HCT116 (cell line): Measurements from ENCODE around the gene ZDHHC14. TPM values are rescaled to one million over a fixed set of nuclear protein-coding genes. Genes with fewer than 3 reads are reported as not detected.

Experiments
- ATAC-seq: fragments of 200-7000 bp; cut with Tn5 transposase; 2 replicates; pipeline ENCODE4 v1.9.1; 2020; ENCODE audit warnings: mild to moderate bottlenecking, moderate library complexity
- BruUV-seq: library from RNA; stranded (reverse); fragments of 400-500 nt; replicated peaks from 2 replicates; lab custom pipeline; 2021; lab: Mats Ljungman, UMichigan
- CTCF ChIA-PET: fragments of 300-600 bp; sonication (Branson Sonifier 250); formaldehyde crosslinking; loops from one replicate; lab custom pipeline; 2021; ENCODE audit warnings: antibody characterized with exemption; lab: Charles Lee
- POLR2A ChIA-PET: fragments of 300-600, 350-600 bp; sonication (Branson Sonifier 250); formaldehyde crosslinking; loops from one replicate; lab custom pipeline; 2021; ENCODE audit warnings: antibody characterized with exemption; lab: Charles Lee
- RAD21 ChIA-PET, 2 experiments: fragments of 300-600 bp; sonication (Branson Sonifier 250); formaldehyde crosslinking; loops; one replicate each; lab custom pipeline; 2023; ENCODE audit warnings: low total read pairs in 2 of 2; ENCODE audit not compliant: uncharacterized antibody in 2 of 2, unreplicated experiment in 2 of 2, low non-redundant PET in 1 of 2; lab: Charles Lee
- DNase-seq: peaks from one replicate; pipeline ENCODE4 v3.0.0-alpha.2; 2010; ENCODE audit warnings: low read depth, low spot score
- H2AFZ ChIP-seq: fragments of 200-600 bp; shearing (Covaris generic), sonication (generic); 2 replicates; pipeline ENCODE4 v1.6.1; 2017; ENCODE audit warnings: low read depth, mixed run types, mixed read lengths, antibody characterized with exemption, low read length; ENCODE audit not compliant: poor library complexity, severe bottlenecking
- H3K27ac ChIP-seq: 2 replicates; pipeline ENCODE4 v1.5.1; 2012; ENCODE audit warnings: low read depth, low read length
- H3K27me3 ChIP-seq: fragments of 200-600 bp; sonication (generic); 2 replicates; pipeline ENCODE4 v1.6.1; 2016; ENCODE audit warnings: mixed run types, low read length, mixed read lengths; ENCODE audit not compliant: insufficient read depth
- H3K36me3 ChIP-seq, 2 experiments: fragments of 200-500 bp in 1 of 2; fragments of 200-600 bp in 1 of 2; sonication (Bioruptor generic) in 1 of 2; sonication (generic) in 1 of 2; 2 replicates each; pipeline versions ENCODE4 v1.5.1 to v1.6.1; 2014 to 2016; ENCODE audit warnings: low read length in 2 of 2, inconsistent platforms in 1 of 2, mixed read lengths in 1 of 2, mixed run types in 1 of 2; ENCODE audit not compliant: insufficient read depth in 2 of 2, control insufficient read depth in 1 of 2
- H3K4me1 ChIP-seq, 2 experiments: fragments of 200-600 bp in 1 of 2; sonication (generic) in 1 of 2; 2 replicates each; pipeline versions ENCODE4 v1.5.1 to v1.6.1; 2012 to 2017; ENCODE audit warnings: low read length in 2 of 2, inconsistent platforms in 1 of 2, mild to moderate bottlenecking in 1 of 2, mixed read lengths in 1 of 2, mixed run types in 1 of 2, moderate library complexity in 1 of 2; ENCODE audit not compliant: insufficient read depth in 2 of 2, control insufficient read depth in 1 of 2
- H3K4me2 ChIP-seq: fragments of 200-600 bp; sonication (generic); 2 replicates; pipeline ENCODE4 v1.6.1; 2017; ENCODE audit warnings: mixed run types, low read length, mixed read lengths
- H3K4me3 ChIP-seq, 2 experiments: fragments of 200-600 bp in 1 of 2; sonication (generic) in 1 of 2; replicated peaks in 1 of 2; 2 replicates each; pipeline ENCODE4 v1.5.1; 2011 to 2016; ENCODE audit warnings: low read length in 2 of 2, control low read depth in 1 of 2, low read depth in 1 of 2, mild to moderate bottlenecking in 1 of 2, mixed read lengths in 1 of 2, mixed run types in 1 of 2
- H3K79me2 ChIP-seq: fragments of 200-600 bp; sonication (generic); 2 replicates; pipeline ENCODE4 v1.6.1; 2017; ENCODE audit warnings: mild to moderate bottlenecking, mixed run types, low read length, moderate library complexity, mixed read lengths; ENCODE audit not compliant: insufficient read depth
- H3K9ac ChIP-seq: fragments of 200-600 bp; sonication (generic); 2 replicates; pipeline ENCODE4 v1.6.1; 2016; ENCODE audit warnings: low read length, mixed read lengths
- H3K9me2 ChIP-seq: fragments of 200-600 bp; sonication (generic), shearing (Covaris generic); 2 replicates; pipeline ENCODE4 v1.6.1; 2017; ENCODE audit warnings: mixed run types, mild to moderate bottlenecking, moderate library complexity; ENCODE audit not compliant: insufficient read depth
- H3K9me3 ChIP-seq, 2 experiments: fragments of 200-500 bp in 1 of 2; fragments of 200-600 bp in 1 of 2; sonication (Bioruptor generic) in 1 of 2; sonication (generic) in 1 of 2; 2 replicates each; pipeline ENCODE4 v1.6.1; 2014 to 2017; ENCODE audit warnings: low read length in 2 of 2, mixed read lengths in 2 of 2, inconsistent platforms in 1 of 2, low read depth in 1 of 2, mild to moderate bottlenecking in 1 of 2, mixed run types in 1 of 2, moderate library complexity in 1 of 2; ENCODE audit not compliant: control insufficient read depth in 1 of 2, insufficient read depth in 1 of 2
- H4K20me1 ChIP-seq: fragments of 200-600 bp; sonication (generic), shearing (Covaris generic); 2 replicates; pipeline ENCODE4 v1.6.1; 2017; ENCODE audit warnings: mixed run types, mild to moderate bottlenecking, moderate library complexity; ENCODE audit not compliant: insufficient read depth
- ATF3 ChIP-seq: IDR thresholded peaks from 2 replicates; pipeline ENCODE4 v1.6.1; 2012
- CEBPB ChIP-seq: IDR thresholded peaks from 2 replicates; pipeline ENCODE4 v1.6.1; 2012; ENCODE audit warnings: low read depth
- EZH2 ChIP-seq: fragments of 200-600 bp; sonication (generic); IDR thresholded peaks from 2 replicates; pipeline ENCODE4 v1.6.1; 2017; ENCODE audit warnings: antibody characterized with exemption, mixed run types
- EZH2phosphoT487 ChIP-seq: fragments of 200-600 bp; IDR thresholded peaks from 2 replicates; pipeline ENCODE4 v1.6.1; 2018; ENCODE audit warnings: antibody characterized with exemption, borderline replicate concordance
- JUND ChIP-seq: IDR thresholded peaks from 2 replicates; pipeline ENCODE4 v1.6.1; 2012
- RAD21 ChIP-seq: IDR thresholded peaks from 2 replicates; pipeline ENCODE4 v1.6.1; 2012; ENCODE audit warnings: low read depth, mild to moderate bottlenecking
- SIN3A ChIP-seq: IDR thresholded peaks from 2 replicates; pipeline ENCODE4 v1.6.1; 2012; ENCODE audit warnings: low read depth
- SP1 ChIP-seq: IDR thresholded peaks from 2 replicates; pipeline ENCODE4 v1.6.1; 2012; ENCODE audit warnings: low read depth
- YY1 ChIP-seq: IDR thresholded peaks from 2 replicates; pipeline ENCODE4 v1.6.1; 2011; ENCODE audit warnings: low read length, low read depth, moderate library complexity, mild to moderate bottlenecking; ENCODE audit not compliant: insufficient replicate concordance; ENCODE audit errors: extremely low read depth
- ZFX ChIP-seq: fragments of 450-650 bp; IDR thresholded peaks from 2 replicates; pipeline ENCODE4 v1.6.1; 2017
- intact Hi-C: fragments of 100-400 bp; cut with micrococcal nuclease; formaldehyde crosslinking; loops from 2 replicates; pipeline ENCODE4 v1.10.0; 2022
- total RNA-seq: library from RNA; stranded (reverse); gene quantifications from one replicate; pipeline ENCODE4 v1.2.1, GENCODE V29; 2021; ENCODE audit not compliant: unreplicated experiment

The ZDHHC14 gene
- total RNA-seq, 1 experiment from 2014 or later: 5.3 TPM

GRCh38 chr6:157469378-157469777, 88.4 kb downstream of the ZDHHC14 start:
- Histone ChIP-seq H4K20me1 (no peaks in the 10 kb centered on the region), H2AFZ (no peak overlapping the region), H3K9ac (no peak overlapping the region), H3K4me3 (no peak overlapping the region), H3K9me2 (no peaks in the 10 kb centered on the region), H3K4me1 (no peaks in the 10 kb centered on the region; a peak in 1 of 4 replicates), H3K27ac (no peak overlapping the region), H3K9me3 (no peaks in the 10 kb centered on the region), H3K79me2 (no peaks in the 10 kb centered on the region), H3K36me3 (no peaks in the 10 kb centered on the region), H3K4me2 (no peak overlapping the region), H3K27me3 (no peaks in the 10 kb centered on the region)
- BruUV-seq: no TSS peak
- ChIA-PET POLR2A (no interaction called here), RAD21 (no interaction called here), CTCF (no interaction called here)
- ATAC-seq: no peak
- TF ChIP-seq ZFX (no peak), CEBPB (peak; percentile 53; the same call in 1 of the 2 replicates)
- no peak for DNase-seq
- intact Hi-C loops: no loop called here

GRCh38 chr6:157471077-157471686, 90.2 kb downstream of the ZDHHC14 start:
- H3K27ac ChIP-seq: no peak overlapping the region
- POLR2A ChIA-PET: no interaction called here
- CTCF ChIA-PET: no interaction called here
- no peaks in the 10 kb centered on the region; a peak in 1 of 4 replicates for H3K4me1 ChIP-seq
- H3K36me3 ChIP-seq: no peaks in the 10 kb centered on the region
- RAD21 ChIA-PET: no interaction called here
- H3K9me2 ChIP-seq: no peaks in the 10 kb centered on the region
- H3K79me2 ChIP-seq: no peaks in the 10 kb centered on the region
- DNase-seq (no peak), ATAC-seq (no peak)
- H3K27me3 ChIP-seq: no peaks in the 10 kb centered on the region
- H3K4me2 ChIP-seq: no peak overlapping the region
- no peaks in the 10 kb centered on the region for H3K9me3 ChIP-seq
- no peak overlapping the region for H3K9ac ChIP-seq
- TF ChIP-seq RAD21: no peak
- no peak for TF ChIP-seq SP1
- no peak for TF ChIP-seq EZH2
- TF ChIP-seq YY1: no peak
- TF ChIP-seq JUND: no peak
- TF ChIP-seq SIN3A: no peak
- no peak for TF ChIP-seq ATF3
- TF ChIP-seq EZH2phosphoT487: no peak
- intact Hi-C loops: no loop called here
- H3K4me3 ChIP-seq: no peak overlapping the region
- H2AFZ ChIP-seq: no peak overlapping the region
- BruUV-seq: no TSS peak
- H4K20me1 ChIP-seq: no peaks in the 10 kb centered on the region
